GM21447 (cell line): ENCODE data around the gene NOL7.

Experiments
- ATAC-seq: cut with Tn5 transposase; IDR thresholded peaks from one replicate; pipeline ENCODE4 v1.9.1; 2021; ENCODE audit not compliant: unreplicated experiment

Gene NOL7

GRCh38 chr6:13649393-13649792 is 34.3 kb downstream of the NOL7 start:
- no peak for ATAC-seq

- ATAC-seq = no peak
These were observed 38.2 kb downstream of the NOL7 start for GRCh38 chr6:13653296-13653695.

GRCh38 chr6:13654496-13654895 is 39.4 kb downstream of the NOL7 start:
- no peak for ATAC-seq

- ATAC-seq = no peak
These were observed 40.6 kb downstream of the NOL7 start for GRCh38 chr6:13655700-13656099.

GRCh38 chr6:13660273-13660672 is 45.1 kb downstream of the NOL7 start:
- no peak for ATAC-seq

GRCh38 chr6:13660893-13661292 is 45.8 kb downstream of the NOL7 start:
- no peak for ATAC-seq

GRCh38 chr6:13661647-13662046 is 46.5 kb downstream of the NOL7 start:
- ATAC-seq = no peak

- no peak for ATAC-seq
These were observed 47.7 kb downstream of the NOL7 start for GRCh38 chr6:13662651-13663334.

GRCh38 chr6:13663986-13664385 is 48.9 kb downstream of the NOL7 start:
- ATAC-seq = no peak

- ATAC-seq = no peak
These were observed 49.7 kb downstream of the NOL7 start for GRCh38 chr6:13664703-13665352.

GRCh38 chr6:13666194-13667105 is 51.3 kb downstream of the NOL7 start:
- ATAC-seq = no peak

- ATAC-seq = no peak
These were observed 52.5 kb downstream of the NOL7 start for GRCh38 chr6:13667655-13668054.

- peak; percentile 78 for ATAC-seq
These were observed 53.3 kb downstream of the NOL7 start for GRCh38 chr6:13668291-13668928.

- no peak for ATAC-seq
These were observed 54.3 kb downstream of the NOL7 start for GRCh38 chr6:13669476-13669875.
